Measurements from ENCODE around the gene SP2.

DNA sequence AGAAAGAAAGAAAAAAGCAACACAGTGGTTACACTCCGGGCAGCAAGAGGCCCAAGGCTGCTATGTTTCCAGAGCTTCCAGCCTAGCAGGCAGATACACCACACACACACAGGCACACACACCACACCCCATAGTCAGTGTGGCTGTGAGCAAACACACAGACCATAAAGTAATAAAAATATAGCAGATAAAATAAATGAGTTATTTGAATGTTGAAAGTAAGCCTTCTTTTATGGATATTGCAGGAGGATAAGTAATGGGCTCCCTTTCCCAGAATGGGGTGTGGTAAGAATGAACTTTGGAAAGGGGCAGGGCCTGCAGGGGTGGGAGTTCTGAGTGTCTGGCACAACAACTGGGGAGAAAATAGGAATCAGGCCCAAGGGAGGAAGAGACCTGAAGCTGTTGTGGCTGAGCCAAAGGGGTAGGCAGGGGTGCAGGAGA lies 70.1 kb downstream of the SP2 start:
- TF ChIP-seq POLR2A (IDR thresholded peaks at IDR 0.05; ENCODE audit: borderline replicate concordance, extremely low read depth, insufficient read depth, insufficient read length) (no peak), EZH2 (IDR thresholded peaks at IDR 0.05) (no peak), EZH2phosphoT487 (IDR thresholded peaks at IDR 0.05; ENCODE audit: borderline replicate concordance) (no peak), ATF3 (IDR thresholded peaks at IDR 0.05) (no peak)
- TF ChIP-seq, protein P1, sequence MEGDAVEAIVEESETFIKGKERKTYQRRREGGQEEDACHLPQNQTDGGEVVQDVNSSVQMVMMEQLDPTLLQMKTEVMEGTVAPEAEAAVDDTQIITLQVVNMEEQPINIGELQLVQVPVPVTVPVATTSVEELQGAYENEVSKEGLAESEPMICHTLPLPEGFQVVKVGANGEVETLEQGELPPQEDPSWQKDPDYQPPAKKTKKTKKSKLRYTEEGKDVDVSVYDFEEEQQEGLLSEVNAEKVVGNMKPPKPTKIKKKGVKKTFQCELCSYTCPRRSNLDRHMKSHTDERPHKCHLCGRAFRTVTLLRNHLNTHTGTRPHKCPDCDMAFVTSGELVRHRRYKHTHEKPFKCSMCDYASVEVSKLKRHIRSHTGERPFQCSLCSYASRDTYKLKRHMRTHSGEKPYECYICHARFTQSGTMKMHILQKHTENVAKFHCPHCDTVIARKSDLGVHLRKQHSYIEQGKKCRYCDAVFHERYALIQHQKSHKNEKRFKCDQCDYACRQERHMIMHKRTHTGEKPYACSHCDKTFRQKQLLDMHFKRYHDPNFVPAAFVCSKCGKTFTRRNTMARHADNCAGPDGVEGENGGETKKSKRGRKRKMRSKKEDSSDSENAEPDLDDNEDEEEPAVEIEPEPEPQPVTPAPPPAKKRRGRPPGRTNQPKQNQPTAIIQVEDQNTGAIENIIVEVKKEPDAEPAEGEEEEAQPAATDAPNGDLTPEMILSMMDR (IDR thresholded peaks at IDR 0.05 in 2 of 3, conservative IDR thresholded peaks at IDR 0.05 in 1 of 3; ENCODE audit: borderline replicate concordance in 1 of 3, insufficient read depth in 1 of 3, low read depth in 2 of 3, low read length in 2 of 3) = no peak
